ENCODE results near the gene KNSTRN. TPM values are rescaled to one million over a fixed set of nuclear protein-coding genes. Genes with fewer than 3 reads are reported as not detected.

The KNSTRN gene
- total RNA-seq, 1 donor from 2014 or later: 152 TPM

GRCh38 chr15:40437752-40438687, 55.5 kb downstream of the KNSTRN start:
- H3K27me3 ChIP-seq: peaks cover 69% of the 10 kb centered on the region
- Mint-ChIP-seq H3K36me3 (no peaks in the 10 kb centered on the region), H3K27ac (no peak overlapping the region), H3K4me3 (peak overlapping the region; percentile 62), H3K4me1 (peaks cover 42% of the 10 kb centered on the region), H3K9me3 (no peaks in the 10 kb centered on the region), H3K27me3 (ENCODE audit: insufficient read depth, low read depth) (peaks cover 69% of the 10 kb centered on the region)
- peaks cover 18% of the 10 kb centered on the region for H3K79me2 ChIP-seq (ENCODE audit: low read depth)
- H3K4me1 ChIP-seq: peaks cover 42% of the 10 kb centered on the region
- H3K4me3 ChIP-seq: peak overlapping the region; percentile 64
- DNase-seq (ENCODE audit: low spot score): no peak
- H2AFZ ChIP-seq (replicated peaks): no peak overlapping the region
- no peaks in the 10 kb centered on the region for H3K36me3 ChIP-seq
- H3F3A ChIP-seq (ENCODE audit: low read depth): peaks cover 30% of the 10 kb centered on the region
- peak overlapping the region; percentile 93 for H3K4me2 ChIP-seq
- H3K9ac ChIP-seq: no peak overlapping the region
- H3K27ac ChIP-seq: no peak overlapping the region
- peaks cover 14% of the 10 kb centered on the region for H4K20me1 ChIP-seq (ENCODE audit: low read depth)
- TF ChIP-seq EZH2 (IDR thresholded peaks at IDR 0.05) (no peak), EZH2phosphoT487 (IDR thresholded peaks at IDR 0.05) (no peak), CTCF (IDR thresholded peaks at IDR 0.05) (no peak)
- H3K9me3 ChIP-seq (ENCODE audit: low read depth): no peaks in the 10 kb centered on the region

GRCh38 chr15:40438712-40439111, 56.2 kb downstream of the KNSTRN start:
- no peak overlapping the region for H3K27ac ChIP-seq
- Mint-ChIP-seq H3K27me3 (ENCODE audit: insufficient read depth, low read depth) (peaks cover 66% of the 10 kb centered on the region), H3K4me3 (peak overlapping the region; percentile 62), H3K36me3 (no peaks in the 10 kb centered on the region), H3K27ac (no peak overlapping the region), H3K9me3 (no peaks in the 10 kb centered on the region), H3K4me1 (peaks cover 47% of the 10 kb centered on the region)
- peaks cover 31% of the 10 kb centered on the region for H3F3A ChIP-seq (ENCODE audit: low read depth)
- H3K4me3 ChIP-seq: no peak overlapping the region
- H3K4me2 ChIP-seq: peak overlapping the region; percentile 93
- H3K4me1 ChIP-seq: peaks cover 42% of the 10 kb centered on the region
- no peak overlapping the region for H2AFZ ChIP-seq (replicated peaks)
- peaks cover 21% of the 10 kb centered on the region for H4K20me1 ChIP-seq (ENCODE audit: low read depth)
- no peaks in the 10 kb centered on the region for H3K9me3 ChIP-seq (ENCODE audit: low read depth)
- peaks cover 62% of the 10 kb centered on the region for H3K27me3 ChIP-seq
- H3K36me3 ChIP-seq: no peaks in the 10 kb centered on the region
- peaks cover 25% of the 10 kb centered on the region for H3K79me2 ChIP-seq (ENCODE audit: low read depth)
- H3K9ac ChIP-seq: no peak overlapping the region
- no peak for DNase-seq (ENCODE audit: low spot score)
- TF ChIP-seq EZH2phosphoT487 (IDR thresholded peaks at IDR 0.05) (no peak), CTCF (IDR thresholded peaks at IDR 0.05) (no peak), EZH2 (IDR thresholded peaks at IDR 0.05) (no peak)

DNA sequence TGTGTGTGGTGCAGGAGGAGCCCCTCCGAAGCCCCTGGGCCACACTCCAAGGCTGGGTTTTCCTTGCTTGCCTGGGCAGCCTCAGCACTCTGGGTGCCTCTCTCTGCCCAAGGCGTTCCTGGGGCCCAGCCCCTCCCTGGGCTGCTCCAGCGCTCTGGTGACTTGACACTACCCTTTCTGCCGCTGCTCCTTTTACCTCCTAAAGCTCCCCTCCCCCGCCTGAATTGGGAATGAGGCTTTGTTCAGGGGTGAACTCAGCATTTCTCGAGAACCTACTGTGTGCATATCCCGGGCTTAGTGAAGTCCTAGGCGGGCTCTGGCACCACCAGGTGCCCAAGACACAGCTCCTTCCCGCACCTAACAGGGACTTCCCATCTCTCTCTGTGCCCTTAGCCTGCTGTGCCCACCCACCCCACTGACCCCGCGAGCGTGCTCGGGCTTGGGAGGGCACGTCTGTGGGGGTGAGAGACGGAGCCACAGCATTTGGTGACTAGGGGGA, 57.0 kb downstream of the KNSTRN start:
- H3K4me1 ChIP-seq: peaks cover 46% of the 10 kb centered on the region
- H3K27me3 ChIP-seq: peaks cover 54% of the 10 kb centered on the region
- Mint-ChIP-seq H3K27me3 (ENCODE audit: insufficient read depth, low read depth) (peaks cover 61% of the 10 kb centered on the region), H3K4me1 (peaks cover 54% of the 10 kb centered on the region), H3K27ac (no peak overlapping the region), H3K36me3 (no peaks in the 10 kb centered on the region), H3K9me3 (no peaks in the 10 kb centered on the region), H3K4me3 (peak overlapping the region; percentile 88)
- DNase-seq (ENCODE audit: low spot score): peak; percentile 77
- H3K79me2 ChIP-seq (ENCODE audit: low read depth): peaks cover 33% of the 10 kb centered on the region
- H3K27ac ChIP-seq: no peak overlapping the region
- H3F3A ChIP-seq (ENCODE audit: low read depth): peaks cover 31% of the 10 kb centered on the region
- H3K9me3 ChIP-seq (ENCODE audit: low read depth): no peaks in the 10 kb centered on the region
- peak overlapping the region; percentile 93 for H3K4me2 ChIP-seq
- H3K9ac ChIP-seq: no peak overlapping the region
- no peak for TF ChIP-seq EZH2 (IDR thresholded peaks at IDR 0.05)
- TF ChIP-seq EZH2phosphoT487 (IDR thresholded peaks at IDR 0.05): no peak
- TF ChIP-seq CTCF (IDR thresholded peaks at IDR 0.05): no peak
- peak overlapping the region; percentile 30 for H2AFZ ChIP-seq (replicated peaks)
- peak overlapping the region; percentile 96 for H3K4me3 ChIP-seq
- H4K20me1 ChIP-seq (ENCODE audit: low read depth): peaks cover 29% of the 10 kb centered on the region
- no peaks in the 10 kb centered on the region for H3K36me3 ChIP-seq
